Measurements from ENCODE around the gene CDC42EP1.

The CDC42EP1 gene

DNA sequence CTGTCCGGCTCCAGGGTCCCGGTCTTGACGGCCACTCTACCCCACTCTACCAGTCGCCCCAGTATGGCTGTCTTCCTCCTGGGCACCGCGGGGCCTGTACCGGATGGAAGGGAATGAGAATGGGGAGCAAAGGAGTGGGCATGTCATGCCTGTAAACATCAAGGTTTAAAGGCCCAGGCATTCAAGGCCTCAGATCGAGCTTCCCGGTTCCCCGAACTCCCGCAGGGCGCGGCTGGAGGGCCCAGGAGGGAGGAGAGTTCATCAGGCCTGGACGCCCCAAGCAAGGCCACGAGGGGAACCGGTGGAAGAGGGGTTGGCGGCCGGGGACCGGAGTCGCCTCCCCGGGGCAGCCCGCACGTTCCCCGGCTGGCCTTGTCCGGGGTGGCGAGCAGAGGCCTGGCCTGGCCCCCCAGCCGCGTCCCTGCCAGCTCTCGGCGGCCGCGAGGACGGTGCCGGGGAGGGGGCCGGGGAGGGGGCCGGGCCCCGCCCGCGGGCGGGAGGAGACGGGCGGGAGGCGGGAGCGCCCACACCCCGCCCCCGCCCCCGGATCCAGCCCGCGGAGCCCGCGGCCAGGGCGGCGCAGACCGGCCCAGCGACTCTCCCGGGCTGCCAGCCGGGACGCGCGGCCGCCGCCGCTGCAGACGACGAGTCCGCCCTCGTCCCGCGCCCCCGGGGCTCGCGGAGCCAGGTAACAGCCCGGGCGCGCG is at the start of gene CDC42EP1:
CDC42EP1 (plus strand) TSS at position 580 of the 707 bp plus-strand sequence. CDS start 5,870 bp downstream, outside the sequence.
- DNase-seq (ENCODE audit: low read depth) = peak; percentile 64
- no peak for TF ChIP-seq CTCF (conservative IDR thresholded peaks at IDR 0.05; ENCODE audit: low read length)
- peak within 1 kb of the TSS; percentile 88 for H3K4me3 ChIP-seq (ENCODE audit: low read length)

GRCh38 chr22:37511395-37512104 is 48.7 kb upstream of the CDC42EP1 start:
- no peak for TF ChIP-seq CTCF (conservative IDR thresholded peaks at IDR 0.05; ENCODE audit: low read length)

DNA sequence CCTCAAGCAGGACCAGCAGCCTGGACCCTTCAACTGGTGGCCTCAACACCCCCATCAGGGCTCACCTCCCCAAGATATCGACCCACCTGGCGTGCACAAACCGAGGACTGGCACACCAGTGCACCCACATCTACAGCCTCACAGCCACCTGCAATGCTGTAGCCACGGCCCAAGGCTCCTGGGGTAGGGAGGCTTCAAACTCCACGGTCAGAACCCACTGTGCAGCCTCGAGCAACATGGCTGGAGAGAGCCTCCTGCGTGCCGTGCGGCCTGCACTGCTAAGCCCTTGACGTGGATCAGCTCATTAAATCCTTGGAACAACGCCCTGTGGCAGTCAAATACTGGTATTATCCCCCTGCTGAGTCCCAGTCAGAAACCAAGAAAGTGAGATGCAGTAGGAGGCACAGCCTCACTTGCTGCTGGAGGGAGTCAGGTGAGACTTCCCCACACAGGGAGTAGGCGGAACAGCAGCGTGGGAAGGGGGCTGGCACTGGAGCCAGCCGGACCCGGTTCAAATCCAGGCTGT is 45.7 kb upstream of the CDC42EP1 start:
- no peak for DNase-seq (ENCODE audit: low read depth)
- TF ChIP-seq CTCF (conservative IDR thresholded peaks at IDR 0.05; ENCODE audit: low read length) = no peak
- H3K4me3 ChIP-seq (ENCODE audit: low read length) = no peak overlapping the region

More at GRCh38 chr22:37511395-37512104, 48.7 kb upstream of the CDC42EP1 start:
- no peak overlapping the region for H3K4me3 ChIP-seq (ENCODE audit: low read length)
- DNase-seq (ENCODE audit: low read depth) = no peak

DNA sequence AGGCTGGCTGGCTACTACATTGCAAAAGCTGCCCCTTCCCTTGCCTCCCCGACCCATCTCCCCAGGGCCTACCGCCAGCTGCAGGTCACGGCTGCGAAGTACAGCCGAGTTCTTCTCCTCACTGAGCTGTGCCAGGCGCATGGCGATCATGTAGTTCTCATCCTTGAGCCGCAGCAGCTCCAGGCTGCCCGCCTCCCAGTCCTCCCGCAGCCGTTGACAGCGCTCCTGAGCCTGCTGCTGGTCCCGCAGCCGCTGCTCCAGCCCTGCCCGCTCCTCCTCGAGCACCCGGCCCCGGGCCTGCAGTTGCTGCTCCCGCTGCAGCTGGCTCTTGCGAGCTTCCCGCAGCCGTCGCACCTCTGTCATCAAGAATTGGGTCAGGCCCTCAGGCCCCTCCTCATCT is 44.4 kb upstream of the CDC42EP1 start:
- no peak for TF ChIP-seq CTCF (conservative IDR thresholded peaks at IDR 0.05; ENCODE audit: low read length)
- DNase-seq (ENCODE audit: low read depth) = no peak
- H3K4me3 ChIP-seq (ENCODE audit: low read length) = no peak overlapping the region

DNA sequence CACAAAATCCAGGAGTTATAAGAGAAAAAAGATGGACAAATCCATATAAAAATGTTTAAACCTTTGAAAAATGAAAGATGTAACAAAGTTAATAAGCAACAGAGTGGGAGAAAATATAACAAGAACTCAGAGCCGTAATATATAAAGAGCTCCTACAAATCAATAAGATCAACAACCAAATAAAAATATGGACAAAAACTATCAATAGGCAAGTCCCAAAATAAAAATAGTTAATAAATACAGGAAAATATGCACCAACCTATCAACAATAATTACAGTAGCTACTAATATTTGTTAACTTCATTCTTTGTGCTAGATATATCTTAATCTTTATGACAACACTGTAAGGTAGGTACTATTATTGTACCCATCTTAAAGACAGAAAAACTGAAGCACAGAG is 43.8 kb upstream of the CDC42EP1 start:
- TF ChIP-seq CTCF (conservative IDR thresholded peaks at IDR 0.05; ENCODE audit: low read length) = no peak
- no peak overlapping the region for H3K4me3 ChIP-seq (ENCODE audit: low read length)
- DNase-seq (ENCODE audit: low read depth) = no peak

- no peak for DNase-seq (ENCODE audit: low read depth)
- H3K4me3 ChIP-seq (ENCODE audit: low read length) = no peak overlapping the region
- no peak for TF ChIP-seq CTCF (conservative IDR thresholded peaks at IDR 0.05; ENCODE audit: low read length)
Observed at GRCh38 chr22:37517826-37518450, 42.3 kb upstream of the CDC42EP1 start.

Data from AG10803 (cell line).